Stimulated activated CD4-positive, alpha-beta T cell treated with anti-CD3 and anti-CD28 coated beads, TNF-alpha, amount 100 ng/mL, for 1 hour (primary cell): Measurements from ENCODE around the gene C20orf144.
A peak's percentile ranks its signal among the peaks of the same experiment; 100 is the strongest.

ENCODE experiments used
- DNase-seq, 3 donors: peaks; one replicate each; pipeline ENCODE4 v3.0.0-alpha.2; 2020; ENCODE audit warnings: low read depth in 3 of 3, low spot score in 1 of 3

The C20orf144 gene

GRCh38 chr20:33664085-33664761 lies 2.1 kb downstream of the C20orf144 start:
- DNase-seq = no peak

GRCh38 chr20:33664762-33665144 lies 2.6 kb downstream of the C20orf144 start:
- no peak for DNase-seq

GRCh38 chr20:33666293-33667244 lies 4.4 kb downstream of the C20orf144 start, which contains the start of gene ACTL10:
Gene ACTL10, plus strand, starts transcription at chr20:33666943. Its CDS starts 555 bp downstream, at chr20:33667498.
- peak; percentile 17 to 72 (median 46) for DNase-seq

- no peak for DNase-seq
Measured at GRCh38 chr20:33667245-33667675, 5.1 kb downstream of the C20orf144 start.

GRCh38 chr20:33667676-33668465 lies 5.7 kb downstream of the C20orf144 start:
- peak; percentile 31 to 66 (median 61) for DNase-seq

GRCh38 chr20:33668466-33669155 lies 6.5 kb downstream of the C20orf144 start:
- no peak for DNase-seq

GRCh38 chr20:33669224-33669623 lies 7.1 kb downstream of the C20orf144 start:
- no peak for DNase-seq

GRCh38 chr20:33669873-33670640 lies 7.9 kb downstream of the C20orf144 start:
- DNase-seq = no peak

GRCh38 chr20:33670715-33671499 lies 8.8 kb downstream of the C20orf144 start:
- no peak for DNase-seq

- DNase-seq = no peak
Measured at GRCh38 chr20:33671573-33672288, 9.6 kb downstream of the C20orf144 start.

DNA sequence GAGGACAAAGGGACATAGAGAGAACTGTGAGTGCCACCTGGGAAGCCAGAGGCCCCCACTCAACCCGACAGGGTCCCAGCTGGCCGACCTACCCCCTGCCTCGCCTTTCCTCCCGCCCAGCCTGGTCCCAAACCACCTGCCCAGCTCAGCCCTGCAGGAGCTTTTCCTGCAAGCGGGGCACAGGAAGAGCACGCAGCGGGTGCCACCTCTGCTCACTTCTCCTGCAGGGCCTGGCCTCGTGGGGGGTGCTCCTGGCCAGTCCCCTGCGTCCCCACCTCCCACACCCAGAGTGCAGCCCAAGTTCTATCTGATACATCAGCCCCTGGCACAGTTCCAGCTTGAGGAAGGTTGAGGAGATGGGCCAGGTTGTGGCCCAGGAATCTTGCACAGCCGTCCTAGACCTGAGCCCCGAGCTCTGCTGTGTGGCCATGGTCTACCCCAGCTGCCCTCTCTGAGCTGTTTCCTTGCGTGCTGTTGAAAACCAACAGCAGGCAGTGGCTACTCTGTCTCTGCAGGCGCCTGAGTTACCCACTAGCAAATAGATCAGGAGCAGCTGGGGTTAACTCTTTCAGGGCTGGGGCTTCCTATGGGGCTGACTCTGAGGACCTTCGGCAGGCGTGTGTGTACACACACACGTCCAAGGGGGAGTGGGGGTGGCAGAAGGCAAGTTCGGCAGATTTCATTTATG lies 10.4 kb downstream of the C20orf144 start:
- DNase-seq = no peak

DNA sequence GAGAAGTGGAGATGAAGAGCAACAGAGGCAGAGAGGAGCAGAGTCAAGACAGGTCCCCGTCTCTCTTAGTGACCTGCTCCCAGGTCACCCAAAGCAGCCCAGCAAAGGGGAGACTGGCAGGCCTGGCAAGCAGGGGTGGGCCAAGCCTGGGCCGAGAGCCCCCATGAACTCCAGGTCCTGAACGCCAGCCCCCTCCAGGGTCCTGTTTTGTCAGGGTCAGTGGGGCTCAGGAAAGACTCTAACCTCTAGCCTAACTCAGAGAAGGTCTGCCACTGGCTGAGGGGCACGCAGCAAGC lies 10.9 kb downstream of the C20orf144 start:
- DNase-seq = no peak

DNA sequence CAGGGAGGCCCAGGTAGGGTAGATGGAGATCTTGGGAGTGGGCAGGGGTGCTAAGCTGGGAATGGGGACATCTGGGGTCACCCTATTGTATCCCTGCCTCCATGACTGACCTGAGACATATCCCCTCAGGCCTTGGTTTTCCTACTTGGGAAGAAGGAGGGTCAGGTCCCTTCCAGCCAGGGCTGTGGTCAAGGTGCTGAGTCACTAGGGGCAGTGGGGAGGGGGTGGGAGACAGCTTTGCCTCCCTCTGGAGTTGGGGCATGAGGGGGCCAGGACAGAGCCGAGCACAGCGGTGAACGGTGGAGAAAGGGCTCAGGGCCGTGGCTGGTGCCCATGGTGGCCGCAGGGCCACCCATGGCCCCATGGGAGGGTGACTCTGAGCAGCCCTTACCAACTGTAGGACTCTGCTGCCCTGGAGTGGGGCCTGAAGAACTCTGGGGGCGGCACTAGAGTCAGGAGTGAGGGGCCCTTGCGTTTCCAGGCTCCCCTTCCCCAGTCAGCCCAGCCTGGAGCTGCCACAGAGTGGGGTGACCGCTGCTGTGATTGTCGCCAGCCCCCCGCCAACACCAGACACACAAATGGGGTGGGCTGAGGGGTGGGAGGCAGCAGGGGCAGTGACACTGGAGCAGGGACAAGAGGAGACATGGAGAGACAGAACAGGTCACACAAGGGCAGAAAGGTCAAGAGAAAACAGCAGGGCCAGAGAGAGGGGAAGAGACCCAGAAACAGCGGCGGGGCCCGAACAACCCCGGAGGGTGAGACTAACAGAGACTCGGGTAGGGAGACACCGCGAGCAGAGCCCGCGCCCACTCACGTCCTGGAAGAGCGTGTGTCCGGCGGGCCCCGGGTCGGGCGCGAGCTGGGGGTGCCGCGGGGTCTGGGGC lies 11.5 kb downstream of the C20orf144 start:
- no peak for DNase-seq

DNA sequence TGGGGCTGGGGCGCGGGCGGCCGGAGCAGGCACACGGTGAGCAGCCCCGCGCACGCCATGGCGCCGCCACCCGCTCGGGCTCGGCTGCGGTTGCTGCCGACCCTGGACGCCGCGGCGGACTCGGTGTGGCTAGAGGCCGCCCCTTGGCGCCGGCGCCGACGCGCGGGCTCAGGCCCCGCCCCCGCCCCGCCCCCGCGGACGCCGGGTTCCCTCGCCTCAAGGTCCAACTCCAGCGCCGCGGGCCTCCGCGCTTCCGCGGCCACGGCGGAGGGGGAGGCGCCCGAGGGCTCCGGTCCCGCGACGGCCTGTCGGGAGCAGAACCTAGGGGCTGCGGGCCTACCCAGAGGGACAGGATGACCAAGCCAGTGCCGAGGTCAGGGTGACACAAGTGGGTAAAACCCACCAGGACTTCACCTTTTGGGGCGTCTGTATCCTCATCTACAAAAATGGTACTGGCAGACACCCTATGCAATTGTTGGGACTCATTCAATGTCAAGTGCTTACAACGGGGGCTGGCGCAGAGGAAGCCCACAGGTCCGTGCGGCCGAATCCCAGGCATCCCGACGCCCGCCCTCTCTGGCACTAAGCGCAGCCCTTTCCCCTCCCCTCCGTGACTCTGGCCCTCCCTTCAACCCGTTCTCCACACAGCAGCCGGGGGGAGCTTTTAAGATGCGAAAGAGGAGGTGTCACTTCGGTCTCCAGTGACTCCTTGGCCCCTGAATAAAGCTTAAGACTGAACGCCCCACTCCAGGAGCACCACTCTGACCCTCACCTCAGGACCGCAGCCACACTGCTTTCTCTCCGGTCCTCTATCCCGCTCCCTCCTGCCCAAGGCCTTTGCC lies 12.4 kb downstream of the C20orf144 start, which contains the start of gene NECAB3:
Gene NECAB3, minus strand, starts transcription at position 135 of the 842 bp plus-strand sequence. Its CDS starts 76 bp downstream, at position 59.
- DNase-seq = peak in 1 of 3 donors; percentile 53

DNA sequence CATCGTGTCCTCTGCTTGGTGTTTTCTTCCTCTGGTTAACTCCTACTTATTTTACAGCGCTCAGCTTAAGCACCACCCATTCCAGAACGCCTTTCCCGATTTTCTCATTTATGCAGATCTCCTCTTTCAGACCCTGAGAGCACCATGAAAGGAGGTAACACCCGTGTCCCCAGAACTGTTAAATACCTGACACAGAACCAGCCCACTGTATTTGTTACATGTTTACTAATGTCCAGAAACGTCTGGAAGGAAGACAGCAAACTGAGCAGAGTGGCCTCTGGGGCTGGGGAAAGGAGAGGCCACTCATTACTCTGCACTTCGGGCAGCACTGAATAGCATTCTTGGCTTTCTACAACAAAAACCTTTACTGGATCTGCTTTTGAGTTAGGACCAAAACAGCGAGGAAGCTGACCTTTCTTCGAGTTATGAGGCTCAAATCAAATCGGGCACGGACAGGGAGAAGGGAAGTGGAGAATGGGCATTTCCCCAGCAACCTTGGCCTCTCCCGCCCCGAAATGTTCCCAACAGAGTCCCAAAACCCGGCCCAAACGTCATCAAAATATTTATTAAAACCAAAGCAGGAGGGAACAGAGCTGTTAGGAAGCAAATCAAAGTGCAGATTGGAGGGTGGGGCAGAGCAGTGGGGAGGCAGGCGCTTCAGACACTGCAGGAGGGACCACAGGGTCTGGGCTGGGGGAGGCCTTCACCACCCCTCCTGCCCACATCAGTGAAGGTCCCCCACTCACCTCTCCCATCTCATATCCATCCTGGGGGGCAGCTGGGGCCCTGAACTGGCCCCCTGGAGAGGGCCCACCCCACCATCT lies 13.2 kb downstream of the C20orf144 start:
- DNase-seq = no peak
